GM21423 (cell line): ENCODE measurements around the gene CNTNAP5.

ENCODE experiments used
- ATAC-seq: cut with Tn5 transposase; IDR thresholded peaks from one replicate; pipeline ENCODE4 v1.9.1; 2021; ENCODE audit warnings: mild to moderate bottlenecking, moderate library complexity; ENCODE audit not compliant: unreplicated experiment

CNTNAP5 gene

GRCh38 chr2:124589971-124590370 is 564.9 kb downstream of the CNTNAP5 start:
- ATAC-seq, result no peak

- no peak for ATAC-seq
Measured at GRCh38 chr2:124602759-124603158, 577.7 kb downstream of the CNTNAP5 start.

- no peak for ATAC-seq
Measured at GRCh38 chr2:124604940-124605339, 579.9 kb downstream of the CNTNAP5 start.

- no peak for ATAC-seq
Measured at GRCh38 chr2:124607679-124608078, 582.6 kb downstream of the CNTNAP5 start.

GRCh38 chr2:124609667-124610066 is 584.6 kb downstream of the CNTNAP5 start:
- no peak for ATAC-seq

GRCh38 chr2:124610141-124610540 is 585.1 kb downstream of the CNTNAP5 start:
- ATAC-seq, result no peak

GRCh38 chr2:124610866-124611265 is 585.8 kb downstream of the CNTNAP5 start:
- ATAC-seq, result no peak

GRCh38 chr2:124623560-124623959 is 598.5 kb downstream of the CNTNAP5 start:
- ATAC-seq, result no peak

- no peak for ATAC-seq
Measured at GRCh38 chr2:124625561-124625960, 600.5 kb downstream of the CNTNAP5 start.

GRCh38 chr2:124626993-124627392 is 601.9 kb downstream of the CNTNAP5 start:
- no peak for ATAC-seq

- ATAC-seq, result no peak
Measured at GRCh38 chr2:124633812-124634211, 608.7 kb downstream of the CNTNAP5 start.

- ATAC-seq, result no peak
Measured at GRCh38 chr2:124639524-124639923, 614.4 kb downstream of the CNTNAP5 start.

- ATAC-seq, result no peak
Measured at GRCh38 chr2:124640221-124640750, 615.2 kb downstream of the CNTNAP5 start.

- no peak for ATAC-seq
Measured at GRCh38 chr2:124646166-124646815, 621.2 kb downstream of the CNTNAP5 start.

GRCh38 chr2:124647245-124647644 is 622.2 kb downstream of the CNTNAP5 start:
- ATAC-seq, result no peak

- ATAC-seq, result no peak
Measured at GRCh38 chr2:124647663-124648062, 622.6 kb downstream of the CNTNAP5 start.

- ATAC-seq, result no peak
Measured at GRCh38 chr2:124649001-124649400, 623.9 kb downstream of the CNTNAP5 start.

GRCh38 chr2:124652099-124652498 is 627.0 kb downstream of the CNTNAP5 start:
- no peak for ATAC-seq

- ATAC-seq, result no peak
Measured at GRCh38 chr2:124658373-124658772, 633.3 kb downstream of the CNTNAP5 start.

GRCh38 chr2:124661558-124661957 is 636.5 kb downstream of the CNTNAP5 start:
- ATAC-seq, result no peak

GRCh38 chr2:124662946-124663644 is 638.0 kb downstream of the CNTNAP5 start:
- ATAC-seq, result no peak

- ATAC-seq, result no peak
Measured at GRCh38 chr2:124663645-124663997, 638.5 kb downstream of the CNTNAP5 start.
